Umbilical cord (tissue), 2 donors: ENCODE results near the gene PCBP3. TPM values are rescaled to one million over a fixed set of nuclear protein-coding genes. Genes with fewer than 3 reads are reported as not detected.
A peak's percentile ranks its signal among the peaks of the same experiment; 100 is the strongest.

Source experiments
- DNase-seq: peaks from one replicate; pipeline ENCODE4 v3.0.0-alpha.2; 2015; ENCODE audit warnings: low spot score
- total RNA-seq: library from RNA; depleted of rRNA; stranded (reverse); fragments of >200 nt; gene quantifications from one replicate; pipeline ENCODE4 v1.2.3, GENCODE V29; 2014; ENCODE audit warnings: low replicate concordance; ENCODE audit not compliant: insufficient read depth

The PCBP3 gene
- total RNA-seq, 1 donor from 2014 or later, result 4.8 TPM

DNA sequence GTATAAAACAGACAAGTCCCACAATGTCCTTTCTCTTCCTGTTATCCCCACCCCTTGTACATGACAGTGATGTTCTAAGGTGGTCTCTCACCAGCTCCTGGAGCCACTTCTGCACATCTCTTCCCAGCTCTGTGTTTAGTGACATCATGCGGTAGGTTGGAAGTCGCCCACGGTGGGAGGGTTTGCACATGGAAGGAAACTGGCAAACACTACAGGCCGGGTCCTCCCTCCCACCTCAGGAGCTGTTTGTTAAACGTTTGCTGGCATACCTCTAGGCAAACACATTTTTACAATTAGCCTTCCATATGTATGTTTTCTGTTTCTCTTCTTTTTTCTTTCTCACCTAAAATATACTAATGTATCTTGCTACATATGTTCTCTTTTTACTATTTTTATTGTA is 107.4 kb downstream of the PCBP3 start:
- DNase-seq, result no peak

DNA sequence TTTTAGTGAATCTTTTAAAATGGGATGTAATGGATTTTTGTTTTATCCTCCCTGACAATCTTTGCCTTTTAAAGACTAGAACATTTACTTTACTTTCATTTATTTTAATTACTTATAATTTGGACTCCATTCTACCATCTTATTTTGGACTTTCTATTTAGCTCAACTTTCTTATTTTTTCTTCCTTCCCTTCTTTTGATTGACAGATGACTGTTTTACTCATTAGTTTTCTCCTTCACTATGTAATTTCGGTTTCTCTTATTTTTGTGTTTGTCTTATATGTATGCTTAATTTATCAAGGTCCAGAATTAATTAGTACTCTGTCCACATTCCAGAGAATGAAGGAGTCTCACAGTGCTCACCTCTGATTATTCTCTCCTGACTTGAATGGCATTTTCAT is 109.9 kb downstream of the PCBP3 start:
- no peak for DNase-seq

DNA sequence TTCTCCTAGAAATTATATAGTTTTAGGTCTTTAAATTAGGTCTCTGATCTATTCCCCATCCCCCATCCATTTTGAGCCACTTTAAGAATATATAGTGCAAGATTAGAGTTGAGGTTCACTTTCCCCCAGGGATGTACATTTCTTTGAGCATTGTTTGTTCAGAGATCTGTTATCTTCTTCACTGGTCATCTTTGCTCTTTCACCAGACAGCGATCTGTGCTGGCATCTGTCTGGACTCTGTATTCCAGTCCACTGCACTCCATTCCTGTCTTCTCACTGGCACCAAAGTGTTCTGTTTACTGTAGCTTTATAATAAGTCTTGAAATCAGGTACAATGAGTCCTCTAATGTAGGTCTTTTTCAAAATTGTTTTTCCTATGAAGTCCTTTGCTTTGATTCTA is 112.5 kb downstream of the PCBP3 start:
- DNase-seq, result no peak

DNA sequence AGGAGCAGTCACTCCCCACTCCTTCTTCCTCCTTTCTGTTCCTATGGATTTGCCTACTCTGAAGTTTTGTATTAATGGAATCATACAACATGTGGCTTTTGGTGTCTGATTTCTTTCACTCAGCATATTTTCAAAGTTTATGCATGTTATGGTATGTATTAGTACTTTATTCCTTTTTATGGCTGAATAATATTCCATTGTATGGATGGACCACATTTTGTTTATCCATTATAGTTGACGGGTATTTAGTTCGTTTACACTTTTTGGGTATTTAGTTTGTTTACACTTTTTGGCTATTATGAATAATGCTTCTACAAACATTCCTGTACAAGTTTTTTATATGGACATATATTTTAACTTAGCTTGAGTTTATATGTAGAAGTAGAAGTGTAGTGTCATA is 113.1 kb downstream of the PCBP3 start:
- DNase-seq, result no peak

DNA sequence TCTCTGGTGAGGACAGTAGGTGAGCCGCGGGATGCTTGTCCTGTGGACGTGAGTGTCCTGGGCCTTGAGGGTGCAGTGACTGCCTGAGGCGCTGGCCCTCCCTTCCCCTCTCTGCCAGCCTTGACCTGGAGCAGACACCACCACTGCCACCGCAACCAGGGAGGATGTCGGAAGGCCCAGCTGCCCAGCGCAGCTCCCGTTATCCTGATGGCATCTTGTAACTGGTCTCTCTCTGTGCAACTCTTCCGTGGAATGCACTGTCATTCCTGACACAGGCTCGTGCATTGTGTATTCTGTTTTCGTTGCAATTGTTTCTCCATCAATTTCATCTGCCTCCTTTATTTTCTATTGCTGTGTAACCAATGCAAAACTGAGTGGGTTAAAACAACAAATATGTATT is 118.2 kb downstream of the PCBP3 start:
- DNase-seq, result no peak

DNA sequence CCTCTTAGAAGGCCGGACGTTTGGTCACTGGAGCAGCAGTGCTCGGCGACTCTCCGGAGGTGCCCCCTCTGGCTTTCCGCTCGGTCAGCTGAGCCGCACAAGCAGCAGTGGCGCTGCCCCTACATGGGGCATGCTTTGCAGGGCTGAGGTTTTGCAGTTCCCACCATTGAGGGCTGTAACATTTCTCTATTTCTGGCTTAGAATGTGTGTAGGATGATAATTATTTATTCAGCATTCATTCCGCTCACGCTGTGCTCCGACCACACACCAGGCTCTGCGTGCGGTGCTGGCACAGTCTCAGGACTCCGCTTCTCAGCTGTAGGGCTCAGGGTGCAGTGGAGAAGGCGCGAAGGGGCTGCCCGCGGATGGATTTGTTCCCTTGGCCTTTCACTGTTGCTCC is 119.5 kb downstream of the PCBP3 start:
- DNase-seq, result no peak

DNA sequence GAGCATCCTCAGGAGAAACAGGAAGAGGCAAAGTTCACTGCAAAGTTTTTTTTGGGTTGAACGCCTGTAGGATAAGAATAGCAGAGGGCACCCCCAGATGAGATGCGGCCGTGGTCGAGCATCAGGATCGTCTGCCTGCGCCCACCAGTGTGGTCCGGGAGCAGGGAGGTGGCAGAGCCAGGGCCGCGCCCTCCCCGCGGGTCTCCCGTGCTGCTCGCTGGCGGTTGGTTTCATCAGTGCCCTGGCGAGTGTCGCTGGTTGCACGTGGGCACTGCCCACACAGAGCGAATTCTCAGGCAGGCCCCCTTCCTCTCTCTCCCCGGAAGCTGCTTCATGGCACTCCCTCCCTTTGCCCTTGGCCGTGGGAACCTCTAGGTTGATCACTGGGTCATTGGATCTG is 120.0 kb downstream of the PCBP3 start:
- DNase-seq, result no peak

DNA sequence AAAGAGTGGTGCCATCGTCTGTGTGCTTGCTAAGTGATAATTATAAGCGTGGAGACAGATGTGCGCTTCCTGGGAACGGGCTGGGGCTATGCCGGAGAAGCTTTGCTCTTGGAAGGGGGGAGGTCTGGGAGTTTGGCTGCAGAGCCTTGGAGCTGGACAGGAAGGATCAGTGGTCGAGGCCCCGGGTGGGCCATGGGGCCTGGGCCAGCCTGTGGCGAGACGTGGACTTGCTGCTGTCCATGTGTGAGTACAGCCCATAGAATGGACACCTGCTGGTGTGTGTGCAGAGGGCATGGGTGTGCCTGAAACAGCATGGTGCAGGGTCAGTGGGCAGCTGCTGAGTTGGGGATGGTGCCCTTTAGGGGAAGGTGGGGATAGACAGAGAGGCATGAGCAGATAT is 121.3 kb downstream of the PCBP3 start:
- DNase-seq, result no peak

DNA sequence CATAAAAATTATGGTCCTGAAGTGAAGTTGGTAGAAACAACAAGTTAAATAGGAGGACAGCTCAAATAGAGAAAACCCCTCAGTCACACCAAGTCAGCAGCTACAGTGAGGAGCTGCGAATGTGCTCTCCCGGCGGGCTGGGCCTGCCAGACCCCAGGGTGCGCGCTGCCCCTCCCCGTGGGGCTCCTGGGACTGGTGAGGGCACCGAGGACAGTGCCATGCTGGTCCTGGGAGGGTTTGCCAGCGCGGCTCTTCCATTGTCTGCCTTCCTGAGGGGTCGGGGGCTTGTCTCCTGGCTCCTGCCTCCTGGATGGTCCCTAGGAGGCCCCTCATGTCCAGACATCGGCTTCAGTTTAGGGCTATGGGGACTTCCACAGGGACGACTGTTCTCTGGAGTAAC is 121.8 kb downstream of the PCBP3 start:
- DNase-seq, result no peak

DNA sequence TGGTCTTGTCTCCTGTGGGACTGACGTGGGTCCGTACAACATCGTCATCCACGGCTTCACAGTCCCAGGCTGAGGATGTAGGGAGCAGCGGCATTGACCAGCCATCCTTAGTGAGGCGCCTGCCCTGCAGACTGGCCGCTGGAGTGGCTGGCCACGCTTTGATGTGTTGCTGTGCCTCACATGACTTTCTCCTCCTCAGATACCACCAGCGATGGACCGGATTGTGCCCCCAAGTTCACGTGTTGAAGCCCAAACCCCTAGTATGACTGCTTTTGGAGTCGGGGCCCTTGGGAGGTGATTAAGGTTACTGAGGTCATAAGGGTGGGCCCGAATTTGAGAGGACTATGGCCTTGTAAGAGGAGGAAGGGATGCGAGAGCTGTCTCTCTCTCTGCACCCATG is 122.5 kb downstream of the PCBP3 start:
- DNase-seq, result no peak

DNA sequence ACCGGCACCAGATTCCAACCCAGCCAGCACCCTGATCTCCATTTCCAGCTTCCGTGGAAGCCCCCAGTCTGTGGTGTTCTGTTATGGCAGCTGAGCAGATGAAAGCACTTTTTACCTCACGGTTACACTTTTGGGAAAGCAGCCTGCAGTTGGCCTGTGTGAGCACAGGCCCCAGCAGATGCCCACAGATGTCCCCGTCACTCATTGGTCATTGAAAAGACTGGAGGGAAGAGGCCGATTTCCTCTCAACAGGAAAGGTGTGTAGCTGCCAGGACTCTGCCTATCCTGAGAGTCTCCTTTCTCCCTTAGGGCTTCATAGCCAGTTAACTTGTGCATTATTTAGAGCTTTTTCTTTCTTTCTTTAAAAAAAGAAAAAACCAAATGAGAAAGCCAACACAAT is 123.0 kb downstream of the PCBP3 start:
- DNase-seq, result no peak

DNA sequence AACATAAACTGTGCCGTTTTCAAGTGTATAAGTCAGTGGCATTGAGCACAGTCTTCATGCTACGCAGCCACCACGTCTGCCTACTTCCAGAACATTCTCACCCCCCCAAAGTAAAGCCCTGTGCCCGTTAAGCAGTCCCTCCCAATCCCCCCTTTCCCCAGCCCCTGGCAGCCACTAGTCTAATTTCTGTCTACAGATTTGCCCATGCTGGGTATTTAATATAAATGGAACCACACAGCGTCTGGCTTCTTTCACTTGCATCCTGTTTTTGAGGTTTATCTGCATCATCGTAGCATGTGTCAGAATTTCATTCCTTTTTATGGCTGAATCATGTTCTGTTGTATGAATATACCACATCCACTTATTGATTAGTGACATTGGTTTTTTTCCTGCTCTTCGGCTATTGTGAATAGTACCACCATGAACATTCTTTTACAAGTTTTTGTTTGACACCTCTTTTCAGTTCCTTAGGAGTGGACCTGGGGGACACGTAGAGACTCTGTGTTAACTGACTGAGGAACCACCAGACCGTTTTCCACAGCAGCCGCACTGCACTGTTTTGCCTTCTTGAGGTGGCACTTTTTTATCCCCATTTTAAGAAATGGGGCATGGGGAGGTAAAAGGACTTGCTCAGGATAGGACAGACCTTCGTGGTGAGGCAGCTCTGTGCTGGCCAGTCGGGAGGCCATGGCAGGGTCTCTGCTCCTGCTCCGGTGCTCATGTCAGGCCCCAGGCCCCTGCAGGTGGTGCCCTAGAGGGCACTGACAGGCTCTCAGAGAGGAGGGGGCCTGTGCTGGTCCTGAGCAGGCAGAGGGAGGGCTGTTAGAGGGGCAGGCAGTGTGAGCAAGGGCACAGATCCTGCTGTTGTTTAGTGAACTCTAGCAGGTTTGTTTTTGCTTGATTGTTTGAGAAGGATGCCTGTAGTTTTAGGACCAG is 123.8 kb downstream of the PCBP3 start:
- DNase-seq, result peak; percentile 21

DNA sequence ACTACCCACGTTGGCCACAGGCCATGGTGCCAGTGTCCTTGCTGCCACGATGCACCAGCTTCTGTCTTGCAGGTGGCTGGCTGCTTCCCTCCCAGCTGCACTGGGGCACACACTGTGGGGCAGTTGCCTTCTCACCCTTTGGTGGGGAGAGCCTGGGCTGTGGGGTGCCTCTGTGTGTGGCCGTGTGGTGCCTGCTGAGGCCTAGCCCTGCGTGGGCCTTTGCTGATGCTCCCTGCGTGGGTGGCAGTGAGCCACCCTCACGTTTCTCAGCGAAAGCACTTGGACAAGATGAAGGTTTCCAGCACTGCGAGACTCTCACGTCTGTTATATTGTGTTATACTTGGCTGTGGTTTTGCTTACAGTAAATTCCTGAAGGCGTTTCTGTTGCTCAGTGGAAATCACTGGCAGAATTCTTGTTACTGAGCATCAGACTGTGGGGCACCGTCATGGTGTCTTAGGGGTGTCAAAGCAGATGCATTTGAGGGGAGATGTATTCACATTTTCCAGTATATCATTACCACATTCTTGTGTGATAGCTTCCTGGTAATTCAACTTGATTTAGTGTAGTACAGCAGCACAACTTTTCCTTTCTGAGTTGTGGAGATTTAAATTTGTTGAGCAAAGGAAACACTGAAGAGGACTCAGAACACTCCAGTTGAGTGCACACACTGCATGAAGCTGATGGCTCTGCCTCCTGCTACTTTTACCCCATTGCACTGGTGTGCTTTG is 124.7 kb downstream of the PCBP3 start:
- peak; percentile 45 for DNase-seq

DNA sequence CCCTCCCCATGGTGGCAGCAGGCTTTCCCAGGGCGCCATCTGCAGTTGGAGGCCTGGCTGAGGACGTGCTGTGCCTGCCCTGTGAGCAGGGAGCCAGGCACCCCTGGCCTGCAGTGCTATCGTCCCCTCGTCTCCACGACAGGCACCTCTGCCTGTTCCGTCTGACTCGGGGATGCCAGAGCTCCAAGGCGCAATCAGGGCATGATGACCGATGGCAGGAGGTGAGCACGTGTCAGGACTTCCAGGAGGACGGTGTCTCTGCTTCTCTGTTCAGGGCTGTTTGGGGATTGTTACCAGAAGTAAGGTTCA is 125.2 kb downstream of the PCBP3 start:
- DNase-seq, result no peak

DNA sequence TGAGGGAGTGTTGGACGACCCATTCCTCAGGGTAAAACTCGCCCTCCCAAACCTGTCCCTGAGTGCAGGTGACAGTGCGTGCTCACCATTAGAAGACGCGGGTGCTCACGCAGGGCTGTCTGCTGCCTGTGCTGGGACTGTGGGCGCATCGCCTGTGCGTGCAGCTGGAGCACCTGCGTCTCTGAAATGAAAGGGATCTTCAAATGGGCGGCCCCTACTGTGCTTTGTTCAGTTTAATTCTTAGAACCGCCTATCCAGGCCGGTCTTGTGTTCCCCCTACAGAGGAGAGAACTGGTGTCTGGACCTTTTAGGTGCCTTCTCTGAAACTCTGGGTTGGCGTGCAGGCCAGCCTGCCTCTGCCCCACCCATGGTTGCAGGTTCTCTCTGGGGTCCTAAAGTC is 125.8 kb downstream of the PCBP3 start:
- no peak for DNase-seq

DNA sequence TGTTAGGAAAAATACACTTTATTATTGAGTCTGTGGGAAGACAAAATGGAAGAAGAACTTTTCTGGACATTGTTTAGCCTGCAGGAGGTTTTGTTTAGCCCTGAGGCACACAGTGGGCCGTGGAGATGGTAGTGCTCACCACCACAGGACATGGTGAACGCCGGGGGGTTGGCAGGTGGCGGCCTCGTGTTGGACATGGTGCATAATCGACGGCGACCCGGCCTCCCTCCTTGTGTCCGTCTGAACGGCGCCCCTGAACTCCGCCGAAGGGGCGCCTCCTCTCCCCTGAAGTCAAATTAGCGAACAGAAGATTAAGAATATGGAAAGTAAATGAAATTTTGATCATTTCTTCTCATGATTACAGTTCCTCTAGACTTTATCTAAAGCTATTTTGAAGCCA is 126.4 kb downstream of the PCBP3 start:
- DNase-seq, result no peak

DNA sequence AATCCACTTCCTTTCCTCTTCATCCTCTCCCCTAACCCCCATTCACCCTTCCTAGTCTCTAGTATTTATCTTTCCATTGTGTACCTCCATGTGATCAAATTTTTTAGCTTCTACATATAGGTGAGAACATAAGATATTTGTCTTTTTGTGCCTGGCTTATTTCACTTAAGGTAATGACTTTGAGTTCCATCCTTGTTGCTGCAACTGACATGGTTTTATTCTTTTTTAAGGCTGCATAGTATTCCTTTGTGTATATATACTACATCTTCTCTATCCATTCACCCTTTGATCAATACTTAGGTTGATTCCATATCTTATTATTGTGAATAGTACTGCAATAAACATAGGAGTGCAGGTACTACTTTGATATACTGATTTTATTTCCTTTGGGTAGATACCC is 128.7 kb downstream of the PCBP3 start:
- no peak for DNase-seq

DNA sequence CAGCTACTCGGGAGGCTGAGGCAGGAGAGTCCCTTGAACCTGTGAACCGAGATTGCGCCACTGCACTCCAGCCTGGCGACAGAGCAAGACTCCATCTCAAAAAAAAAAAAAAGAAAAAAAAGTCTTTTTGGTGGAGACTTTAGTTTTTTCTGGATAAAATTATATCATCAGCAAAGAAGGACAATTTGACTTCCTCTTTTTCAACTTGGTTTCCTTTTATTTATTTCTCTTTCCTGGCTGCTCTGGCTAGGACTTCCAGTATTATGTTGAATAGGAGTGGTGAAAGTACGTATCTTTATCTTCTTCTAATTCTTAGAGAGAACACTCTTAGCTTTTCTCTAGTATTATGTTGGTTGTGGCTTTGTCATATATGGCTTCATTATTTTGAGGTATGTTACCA is 130.8 kb downstream of the PCBP3 start:
- DNase-seq, result no peak

DNA sequence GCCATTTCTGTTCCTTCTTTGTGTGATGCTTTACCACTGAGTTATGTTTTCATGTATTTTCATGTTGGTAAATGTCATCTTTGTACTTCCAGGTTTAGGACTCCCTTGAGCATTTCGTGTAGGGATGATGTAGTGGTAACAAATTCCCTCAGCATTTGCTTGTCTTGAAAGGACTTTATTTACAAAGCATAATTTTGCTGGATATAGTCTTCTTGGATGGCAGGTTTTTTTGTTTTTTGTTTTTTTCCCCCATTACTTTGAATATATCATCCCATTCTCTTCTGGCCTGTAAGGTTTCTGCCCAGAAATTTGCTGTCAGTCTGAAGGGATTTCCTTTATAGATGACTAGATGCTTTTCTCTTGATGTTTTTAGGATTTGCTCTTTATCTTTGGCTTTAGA is 133.4 kb downstream of the PCBP3 start:
- no peak for DNase-seq

DNA sequence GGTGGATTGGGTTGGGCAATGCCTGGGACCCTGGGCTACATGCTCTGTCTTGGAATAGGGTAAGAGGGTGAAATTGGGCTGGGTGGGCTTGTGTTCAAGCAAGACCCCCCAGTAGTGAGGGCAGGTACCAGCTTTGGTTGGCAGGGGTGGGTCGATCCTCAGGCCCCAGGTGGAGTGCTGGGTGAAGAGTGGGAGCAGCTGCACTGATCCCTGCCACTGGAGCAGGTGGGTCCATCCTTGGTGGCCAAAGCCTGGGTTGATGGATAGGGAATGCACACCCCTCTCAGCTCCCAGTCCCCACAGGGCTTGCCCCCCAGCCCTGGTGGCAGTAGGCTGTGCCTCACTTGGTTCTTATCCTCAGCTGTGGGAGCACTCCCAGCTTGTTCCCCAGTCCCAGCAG is 135.2 kb downstream of the PCBP3 start:
- no peak for DNase-seq

DNA sequence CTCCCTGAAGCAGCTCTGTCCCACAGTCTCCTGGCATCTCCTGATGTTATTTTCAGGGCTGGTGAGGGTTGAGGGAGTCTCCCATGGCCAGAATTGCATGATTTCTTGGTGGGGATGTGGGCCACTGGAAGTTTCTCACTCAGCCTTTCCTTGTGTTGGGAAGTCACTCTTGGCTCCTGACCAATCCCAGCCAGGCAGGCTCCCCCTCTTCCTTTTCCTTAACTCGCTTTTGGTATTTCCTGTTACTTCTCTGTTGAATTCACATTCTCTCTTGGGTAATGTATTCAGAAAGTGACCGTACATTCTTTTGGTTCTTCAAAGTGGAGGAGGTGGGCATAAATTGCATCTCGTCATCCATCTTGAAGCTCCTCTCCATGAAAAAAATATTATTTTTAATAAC is 135.7 kb downstream of the PCBP3 start:
- DNase-seq, result no peak

DNA sequence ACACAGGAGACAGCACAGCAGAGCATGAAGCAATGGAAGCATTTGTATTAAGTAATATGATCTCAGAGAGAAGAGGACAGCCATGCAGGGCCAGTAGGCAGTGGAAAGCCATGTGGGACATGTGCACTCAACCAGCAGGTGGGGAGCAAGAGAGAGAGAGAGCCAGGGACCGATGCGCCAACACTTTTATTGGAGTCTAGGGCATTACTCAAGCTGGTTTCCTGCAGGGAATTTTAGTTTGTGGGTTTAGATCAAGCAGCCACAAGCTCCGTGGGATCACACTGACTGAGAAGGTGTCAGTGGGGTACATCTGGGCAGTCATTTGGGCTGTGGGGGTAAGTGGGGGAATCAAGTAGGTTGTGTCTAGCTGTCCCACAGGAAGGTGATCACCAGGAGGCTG is 137.1 kb downstream of the PCBP3 start:
- no peak for DNase-seq

DNA sequence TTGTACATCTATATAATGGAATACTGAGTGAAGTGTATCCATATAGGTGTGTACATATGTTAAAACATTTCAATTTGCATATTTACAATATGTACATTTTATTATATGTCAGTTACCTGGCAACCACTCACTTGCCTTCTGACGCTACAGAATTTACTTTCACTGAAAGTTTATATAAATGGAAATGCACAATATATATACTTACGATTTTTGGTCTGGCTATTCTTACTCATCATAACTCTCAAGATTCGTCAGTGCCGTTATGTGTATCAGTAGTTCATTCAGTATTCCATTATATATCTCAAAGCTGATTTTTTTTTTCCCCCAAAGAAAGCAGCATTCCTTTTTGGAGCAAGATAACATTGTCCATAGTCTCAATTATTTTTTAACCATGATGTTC is 138.2 kb downstream of the PCBP3 start:
- DNase-seq, result no peak
